PFSK-1 (cell line): ENCODE measurements around the gene NPVF.

Source experiments
- FOXP2 ChIP-seq: optimal IDR thresholded peaks from 2 replicates; pipeline ENCODE3; 2011; ENCODE audit warnings: borderline replicate concordance, control low read depth, inconsistent platforms; ENCODE audit not compliant: insufficient read depth; ENCODE audit errors: extremely low read length, extremely low read depth
- POLR2AphosphoS5 ChIP-seq: IDR thresholded peaks from 2 replicates; pipeline ENCODE4 v1.6.1; 2012; ENCODE audit warnings: low read depth, mild to moderate bottlenecking, control low read depth, low read length, moderate library complexity
- REST ChIP-seq, 2 experiments: IDR thresholded peaks; 2 replicates each; pipeline versions ENCODE4 v1.6.1 to v1.8.0; 2011 to 2012; ENCODE audit warnings: low read depth in 2 of 2, low read length in 2 of 2, control low read depth in 1 of 2, inconsistent platforms in 1 of 2, mild to moderate bottlenecking in 1 of 2, moderate library complexity in 1 of 2; ENCODE audit not compliant: insufficient read depth in 1 of 2
- SIN3A ChIP-seq: IDR thresholded peaks from 2 replicates; pipeline ENCODE4 v1.6.1; 2012; ENCODE audit warnings: mild to moderate bottlenecking, low read length, moderate library complexity, borderline replicate concordance; ENCODE audit not compliant: insufficient read depth
- TAF1 ChIP-seq: IDR thresholded peaks from 2 replicates; pipeline ENCODE4 v1.6.1; 2012; ENCODE audit warnings: low read length, control low read depth, borderline replicate concordance; ENCODE audit not compliant: insufficient read depth

Gene NPVF

GRCh38 chr7:25244254-25245033 lies 16.2 kb upstream of the NPVF start:
- no peak for TF ChIP-seq FOXP2
- no peak for TF ChIP-seq REST (IDR thresholded peaks at IDR 0.05; ENCODE audit: insufficient read depth in 1 of 2, low read depth in 2 of 2, low read length in 2 of 2)
- TF ChIP-seq POLR2AphosphoS5 = no peak
- no peak for TF ChIP-seq SIN3A

GRCh38 chr7:25242678-25243077 lies 14.4 kb upstream of the NPVF start:
- TF ChIP-seq TAF1 = no peak
- TF ChIP-seq POLR2AphosphoS5 = no peak
- no peak for TF ChIP-seq FOXP2
- no peak for TF ChIP-seq SIN3A

GRCh38 chr7:25240896-25241295 lies 12.6 kb upstream of the NPVF start:
- TF ChIP-seq FOXP2 = no peak
- no peak for TF ChIP-seq POLR2AphosphoS5
- TF ChIP-seq SIN3A = no peak
- TF ChIP-seq TAF1 = no peak
- no peak for TF ChIP-seq REST (IDR thresholded peaks at IDR 0.05; ENCODE audit: insufficient read depth in 1 of 2, low read depth in 2 of 2, low read length in 2 of 2)

GRCh38 chr7:25240340-25240739 lies 12.1 kb upstream of the NPVF start:
- TF ChIP-seq SIN3A (no peak), FOXP2 (no peak), POLR2AphosphoS5 (no peak), TAF1 (no peak), REST (IDR thresholded peaks at IDR 0.05; ENCODE audit: insufficient read depth in 1 of 2, low read depth in 2 of 2, low read length in 2 of 2) (no peak)

GRCh38 chr7:25239888-25240287 lies 11.6 kb upstream of the NPVF start:
- no peak for TF ChIP-seq TAF1
- no peak for TF ChIP-seq FOXP2
- no peak for TF ChIP-seq SIN3A
- TF ChIP-seq POLR2AphosphoS5 = no peak
- TF ChIP-seq REST (IDR thresholded peaks at IDR 0.05; ENCODE audit: insufficient read depth in 1 of 2, low read depth in 2 of 2, low read length in 2 of 2) = no peak
